T-helper 9 cell (primary cell): ENCODE measurements around the gene ALDH1A3.

Source experiments
- DNase-seq: peaks from one replicate; pipeline ENCODE4 v3.0.0-alpha.2; 2020

Gene ALDH1A3

GRCh38 chr15:100958326-100959065, 78.9 kb downstream of the ALDH1A3 start:
- DNase-seq: no peak

- DNase-seq: no peak
Observed at GRCh38 chr15:100959066-100960050, 79.7 kb downstream of the ALDH1A3 start.
